NOMO-1 (cell line): Measurements from ENCODE around the gene PARVG.
A peak's percentile ranks its signal among the peaks of the same experiment; 100 is the strongest.

Experiments used
- DNase-seq, 2 experiments: peaks; one replicate each; lab custom pipeline; 2025; ENCODE audit not compliant: unreplicated experiment in 2 of 2; lab: John Stamatoyannopoulos, UW

PARVG gene

DNA sequence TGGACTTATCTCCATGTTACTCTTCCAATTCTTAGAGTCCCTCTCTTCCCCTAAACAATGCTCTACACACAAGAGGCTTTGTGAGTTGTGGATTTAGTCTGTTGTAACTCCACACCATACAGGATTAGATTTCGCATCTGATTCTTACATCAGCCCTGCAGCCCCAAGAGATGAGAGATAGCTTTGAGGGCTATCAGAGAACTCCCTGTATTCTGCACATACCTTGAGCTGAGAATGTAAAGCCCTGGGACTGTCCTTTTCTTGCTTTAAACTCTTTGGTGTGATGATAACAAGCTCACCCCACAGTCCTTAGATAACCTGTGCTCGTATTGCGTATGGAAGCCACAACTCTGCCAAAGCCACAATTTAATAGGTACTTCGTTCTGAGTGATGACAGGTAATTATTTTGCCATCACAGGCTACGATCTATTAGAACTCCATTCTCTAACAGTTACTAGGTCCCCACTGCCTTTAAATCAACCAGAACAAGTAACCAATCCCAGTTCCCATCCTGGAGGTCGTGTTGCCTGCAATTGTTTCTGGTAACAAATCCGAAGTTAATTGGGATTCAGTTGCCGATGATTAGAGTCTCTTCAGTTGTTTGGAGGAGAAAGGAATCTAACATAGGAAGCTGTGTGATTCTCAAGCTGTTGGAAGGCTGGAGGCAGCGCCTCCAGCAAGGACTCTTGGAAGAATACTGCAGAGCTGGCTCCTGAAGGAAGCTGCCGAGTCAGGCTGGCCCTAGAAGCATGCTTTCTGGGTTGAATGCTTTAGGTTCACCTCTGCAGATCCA lies 1.3 kb upstream of the PARVG start:
- no peak for DNase-seq

DNA sequence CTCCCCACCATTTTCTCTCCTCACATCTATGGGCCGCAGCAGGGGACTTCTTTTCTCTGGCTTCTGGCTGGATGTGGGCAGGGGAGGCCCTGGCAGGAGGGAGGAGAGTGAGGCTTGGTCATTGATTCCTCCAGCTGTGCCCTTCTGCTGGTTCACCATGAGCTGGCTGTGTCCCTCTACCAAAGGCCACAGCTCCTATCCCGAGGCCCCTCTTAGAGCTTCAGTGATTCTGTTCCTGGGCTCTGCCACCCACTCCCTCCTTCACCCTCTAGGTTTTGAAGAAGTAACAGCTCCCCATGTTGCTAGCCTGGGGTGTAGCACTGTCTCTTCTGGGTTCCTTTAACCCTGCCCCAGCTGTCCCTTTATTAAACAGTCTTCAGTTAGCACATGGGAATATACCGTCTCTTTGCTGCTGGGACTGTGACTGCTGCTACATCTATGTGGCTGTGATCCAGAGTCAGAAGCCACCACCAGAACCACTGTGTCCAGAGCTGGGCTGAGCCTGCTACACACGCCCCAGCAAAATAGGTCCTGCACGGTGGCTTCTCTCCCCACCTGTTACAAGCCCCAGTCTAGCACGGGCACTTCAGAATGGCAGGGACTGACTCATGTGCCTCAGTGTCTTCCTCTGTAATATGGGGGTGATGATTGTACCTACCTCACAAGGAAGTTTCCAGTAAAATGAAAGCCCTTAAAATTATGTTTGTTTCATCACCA lies 578 bp upstream of the PARVG start:
- DNase-seq = peak; percentile 34 to 36

DNA sequence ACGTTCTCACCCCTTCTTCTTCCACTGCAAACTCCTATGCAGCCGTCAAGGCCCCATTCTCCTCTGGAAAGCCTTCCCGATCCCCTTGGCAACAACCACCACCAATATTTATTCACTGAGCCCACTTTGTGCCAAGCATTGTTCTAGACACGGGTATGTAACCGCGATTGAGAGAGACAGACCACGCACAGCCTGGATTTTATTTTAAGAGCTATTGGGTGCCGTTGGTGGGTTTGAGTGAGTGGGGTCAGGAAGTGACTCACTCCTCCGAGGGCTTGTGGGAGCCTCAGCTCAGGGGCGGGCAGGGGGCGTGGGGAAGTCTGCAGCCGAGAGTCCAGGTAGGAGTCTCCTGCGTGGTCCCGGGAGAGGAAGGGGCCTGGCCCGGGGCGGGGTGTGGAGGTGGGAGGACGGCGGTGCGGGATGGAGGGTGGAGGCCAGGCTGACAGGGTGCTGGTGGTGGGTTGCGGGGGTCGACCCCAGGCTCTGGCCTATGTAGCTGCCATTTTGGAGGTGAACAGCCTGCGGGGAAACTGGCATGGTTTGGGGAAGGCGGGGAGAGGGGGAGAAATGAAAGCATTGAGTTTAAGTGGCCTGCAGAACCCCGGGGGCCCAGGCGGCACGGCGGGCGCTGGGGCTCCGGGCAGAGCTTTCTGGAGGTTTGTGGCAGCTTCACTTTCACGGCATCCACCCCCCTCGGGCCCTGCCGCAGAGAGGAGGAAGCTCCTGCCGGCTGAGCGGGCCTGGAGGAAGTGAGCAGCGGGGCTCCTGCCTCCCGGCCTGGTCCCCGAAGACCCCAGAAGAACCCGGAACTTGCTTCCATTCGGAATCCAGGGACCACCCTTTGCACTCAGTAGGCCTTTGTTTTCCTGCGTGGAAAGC lies 547 bp downstream of the PARVG start:
- peak; percentile 75 to 91 for DNase-seq

GRCh38 chr22:44181912-44182587 lies 1.3 kb downstream of the PARVG start:
- peak in 1 of 2 experiments; percentile 29 for DNase-seq

DNA sequence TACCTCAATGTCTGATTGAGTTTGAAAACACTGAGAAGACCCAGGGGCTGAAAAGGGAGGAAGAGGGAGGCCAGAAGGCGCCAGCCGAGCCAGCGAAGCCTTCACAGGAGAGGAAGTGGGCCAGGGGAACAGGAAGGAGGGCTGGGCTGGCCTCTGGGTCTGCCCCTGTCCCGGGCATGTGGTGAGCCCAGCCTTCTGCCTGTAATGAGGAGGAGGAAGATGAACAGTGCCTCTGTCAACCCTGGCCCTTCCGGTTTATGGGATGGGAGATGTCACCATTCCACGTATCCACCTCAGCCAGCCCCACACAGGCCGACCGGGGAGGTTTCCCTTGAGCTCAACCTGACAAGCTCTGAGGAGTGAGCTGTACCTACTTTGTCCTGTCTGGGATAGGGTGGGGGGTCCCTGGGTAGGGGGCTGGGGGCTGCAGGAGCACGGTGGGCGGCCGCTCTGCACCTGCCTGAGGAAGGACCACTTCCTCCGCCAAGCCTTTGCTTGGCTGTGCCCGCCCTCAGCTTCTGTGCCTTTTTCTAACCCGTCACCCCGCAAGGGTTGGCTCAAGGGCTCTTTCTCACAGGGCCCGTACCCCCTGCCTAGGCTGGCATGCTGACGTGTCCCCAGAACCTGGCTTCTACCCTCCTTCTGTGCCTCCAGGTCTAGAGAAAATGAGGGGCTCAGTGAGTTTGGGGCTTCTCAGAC lies 2.0 kb downstream of the PARVG start:
- peak; percentile 81 to 85 for DNase-seq

DNA sequence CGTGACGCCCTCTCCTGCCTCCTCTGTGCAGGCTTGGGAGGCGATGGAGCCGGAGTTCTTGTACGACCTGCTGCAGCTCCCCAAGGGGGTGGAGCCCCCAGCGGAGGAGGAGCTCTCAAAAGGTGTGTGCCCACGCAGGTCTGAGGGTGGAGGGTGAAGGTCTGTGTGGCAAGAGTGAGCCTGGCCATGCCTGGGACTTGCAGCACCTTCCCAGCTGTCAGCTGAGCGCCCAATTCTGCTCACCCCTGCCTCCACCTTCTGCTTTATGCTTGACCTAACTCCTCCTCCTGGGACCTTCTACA lies 2.5 kb downstream of the PARVG start:
- no peak for DNase-seq

GRCh38 chr22:44184006-44184405 lies 3.3 kb downstream of the PARVG start:
- no peak for DNase-seq

DNA sequence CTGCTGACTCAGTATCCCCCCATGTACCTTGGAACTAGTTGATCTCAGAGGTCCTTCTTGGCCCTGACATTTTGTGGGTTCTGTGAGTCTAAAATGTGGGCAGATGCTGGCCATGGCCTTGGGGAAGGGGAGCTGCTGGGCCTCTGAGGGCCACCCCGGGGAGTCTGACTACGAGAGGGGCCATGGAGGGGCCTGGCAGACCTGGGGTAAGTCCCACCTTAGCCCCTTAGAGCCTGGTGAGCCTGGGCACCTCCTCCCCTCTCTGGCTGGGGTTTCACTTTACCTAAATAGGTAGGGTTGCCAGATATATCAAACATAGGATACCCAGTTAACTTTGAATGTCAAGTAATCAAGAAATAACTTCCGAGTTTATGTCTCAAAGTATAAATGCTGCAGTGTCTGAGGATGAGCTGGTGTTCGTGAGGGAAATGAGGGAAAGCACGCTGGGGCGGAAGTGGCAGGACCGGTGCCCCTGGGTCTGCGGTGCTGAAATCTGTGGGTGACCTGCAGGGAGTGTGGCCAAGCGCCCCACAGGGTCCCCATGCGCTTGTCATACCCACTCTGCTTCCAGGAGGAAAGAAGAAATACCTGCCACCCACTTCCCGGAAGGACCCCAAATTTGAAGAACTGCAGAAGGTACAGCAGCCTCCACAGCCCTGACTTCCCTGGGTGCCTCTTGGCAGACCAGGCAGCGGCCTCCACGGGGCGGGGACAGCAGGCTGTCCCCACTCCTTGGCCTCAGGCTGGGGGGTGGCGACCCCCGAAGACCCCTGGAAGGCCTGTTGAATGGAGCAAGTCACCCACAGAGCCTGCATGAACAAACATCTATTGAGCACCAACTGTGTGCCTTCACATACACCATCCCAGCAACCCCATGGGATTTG lies 4.8 kb downstream of the PARVG start:
- DNase-seq = no peak

GRCh38 chr22:44186121-44186510 lies 5.4 kb downstream of the PARVG start:
- no peak for DNase-seq

DNA sequence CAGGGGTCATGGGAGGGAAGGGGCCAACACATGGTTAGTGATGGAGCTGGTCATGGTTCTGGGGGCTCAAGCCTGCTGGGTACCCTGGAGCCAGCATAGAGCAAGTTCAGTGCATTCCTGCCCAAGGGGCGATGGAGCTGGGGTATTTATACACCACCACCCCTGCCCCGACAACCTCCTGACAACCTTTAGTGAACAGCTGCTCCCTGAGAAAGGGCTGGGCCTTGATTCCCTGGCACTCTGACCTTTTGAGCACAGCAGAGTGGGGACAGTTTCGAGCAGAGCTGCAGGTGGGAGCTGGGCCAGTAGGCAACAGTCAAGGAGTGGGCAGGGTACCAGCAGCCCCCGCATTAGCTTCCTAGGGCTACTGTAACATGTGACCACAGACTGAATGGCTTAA lies 6.0 kb downstream of the PARVG start:
- DNase-seq = no peak

DNA sequence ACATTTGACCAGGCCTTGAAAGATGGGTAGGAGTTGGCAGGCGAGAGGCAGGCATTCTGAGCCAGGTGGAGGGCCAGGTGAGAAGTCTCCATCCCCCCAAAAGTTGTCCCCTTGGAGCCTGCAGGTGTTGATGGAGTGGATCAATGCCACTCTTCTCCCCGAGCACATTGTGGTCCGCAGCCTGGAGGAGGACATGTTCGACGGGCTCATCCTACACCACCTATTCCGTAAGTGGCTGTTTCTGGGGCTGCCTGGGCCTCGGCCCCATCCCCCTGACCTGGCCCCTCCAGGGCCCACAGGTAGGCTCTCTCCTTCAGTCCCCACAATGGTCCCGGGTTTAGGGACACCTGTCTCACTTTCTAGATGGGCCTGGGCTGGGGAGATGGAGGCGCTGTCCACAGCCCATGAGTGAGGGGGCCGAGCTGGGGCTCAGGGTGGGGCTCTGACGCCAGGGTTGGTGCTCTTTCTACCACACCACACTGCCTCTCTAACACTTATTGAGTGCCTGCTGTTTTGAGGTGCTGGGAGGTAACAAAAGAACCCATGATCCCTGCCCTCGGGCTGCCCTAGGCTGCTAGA lies 7.0 kb downstream of the PARVG start:
- DNase-seq = no peak

- no peak for DNase-seq
Measured at GRCh38 chr22:44188316-44188715, 7.6 kb downstream of the PARVG start.

DNA sequence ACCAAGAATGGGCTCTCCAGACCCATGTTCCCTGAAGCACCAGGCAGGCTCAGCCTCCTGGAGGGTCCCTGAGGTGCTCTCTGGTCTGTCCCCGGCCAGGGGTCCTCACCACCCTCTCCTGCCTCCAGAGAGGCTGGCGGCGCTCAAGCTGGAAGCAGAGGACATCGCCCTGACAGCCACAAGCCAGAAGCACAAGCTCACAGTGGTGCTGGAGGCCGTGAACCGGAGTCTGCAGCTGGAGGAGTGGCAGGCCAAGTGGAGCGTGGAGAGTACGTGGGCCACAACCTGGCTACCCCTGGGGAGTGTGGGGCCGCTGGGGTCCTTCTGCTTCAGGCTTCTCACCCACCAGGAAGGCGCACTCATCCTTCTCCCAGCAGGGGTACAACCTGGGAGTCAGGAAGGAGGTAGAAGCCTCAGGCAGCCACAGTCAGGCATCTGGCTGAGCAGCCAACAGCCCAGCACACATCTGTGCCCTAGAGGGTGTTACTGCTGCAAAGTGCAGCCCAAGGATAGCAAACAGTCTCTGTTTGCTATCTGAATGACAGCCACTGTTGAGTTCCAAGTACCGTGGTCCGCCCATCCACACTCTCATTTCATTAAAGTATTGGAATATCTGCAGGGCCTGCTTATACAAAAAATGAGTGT lies 8.4 kb downstream of the PARVG start:
- DNase-seq = no peak

DNA sequence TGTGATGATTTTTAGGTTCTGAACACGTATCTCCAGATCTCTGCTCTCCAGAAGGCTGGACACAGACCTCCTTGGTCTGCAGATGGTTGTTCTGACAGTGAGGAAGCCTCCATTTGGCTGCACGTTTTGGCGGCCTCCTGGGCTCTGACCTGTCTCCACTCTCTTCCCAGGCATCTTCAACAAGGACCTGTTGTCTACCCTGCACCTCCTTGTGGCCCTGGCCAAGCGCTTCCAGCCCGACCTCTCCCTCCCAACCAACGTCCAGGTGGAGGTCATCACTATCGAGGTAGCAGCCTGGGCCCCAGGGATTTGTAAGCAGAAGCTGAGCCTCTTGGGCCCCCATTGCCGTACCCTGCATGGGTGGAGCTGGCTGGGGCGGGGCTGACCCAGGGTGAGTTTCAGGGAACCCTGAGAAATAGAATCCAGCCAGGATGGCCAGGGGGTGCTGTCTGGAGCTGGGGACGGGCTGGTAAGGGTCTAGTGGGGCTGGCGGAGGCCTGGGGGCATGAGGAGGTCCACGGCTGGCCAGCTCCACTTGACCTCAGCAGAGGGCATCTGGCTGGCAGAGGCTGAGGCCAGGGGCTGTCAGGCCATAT lies 9.8 kb downstream of the PARVG start:
- DNase-seq = no peak

GRCh38 chr22:44191036-44191454 lies 10.3 kb downstream of the PARVG start:
- no peak for DNase-seq

GRCh38 chr22:44192098-44192815 lies 11.5 kb downstream of the PARVG start:
- DNase-seq = peak; percentile 66 to 69

- no peak for DNase-seq
Measured at GRCh38 chr22:44192816-44193534, 12.2 kb downstream of the PARVG start.
